HL-60 (cell line): Measurements from ENCODE around the gene APOA4.

ENCODE experiments used
- DNase-seq, 2 experiments: peaks; one replicate each; pipeline ENCODE4 v3.0.0-alpha.2; 2010 to 2020; ENCODE audit warnings: low read depth in 1 of 2, low spot score in 1 of 2
- H3K27ac ChIP-seq: fragments of 250-450 bp; sonication (Bioruptor Pico); replicated peaks from 2 replicates; pipeline ENCODE4 v1.5.1; 2020; ENCODE audit warnings: mild to moderate bottlenecking, moderate library complexity
- H3K27me3 ChIP-seq: fragments of 250-450 bp; sonication (Bioruptor Pico); 2 replicates; pipeline ENCODE4 v1.5.1; 2021; ENCODE audit warnings: mild to moderate bottlenecking, moderate library complexity; ENCODE audit not compliant: insufficient read depth, poor library complexity, severe bottlenecking
- H3K4me3 ChIP-seq: replicated peaks from 2 replicates; pipeline ENCODE4 v1.5.1; 2011; ENCODE audit warnings: mild to moderate bottlenecking, control low read depth, low read length; ENCODE audit not compliant: insufficient read depth
- CTCF ChIP-seq: IDR thresholded peaks from one replicate; pipeline ENCODE4 v1.5.1; 2011; ENCODE audit warnings: low read length, control low read depth, inconsistent platforms; ENCODE audit not compliant: insufficient read depth
- GABPA ChIP-seq: IDR thresholded peaks from 2 replicates; pipeline ENCODE4 v1.6.1; 2012; ENCODE audit warnings: low read depth
- POLR2AphosphoS5 ChIP-seq: IDR thresholded peaks from 2 replicates; pipeline ENCODE4 v1.6.1; 2012; ENCODE audit warnings: low read depth
- SPI1 ChIP-seq: IDR thresholded peaks from 2 replicates; pipeline ENCODE4 v1.6.1; 2012; ENCODE audit warnings: low read depth, mild to moderate bottlenecking, borderline replicate concordance
- TF ChIP-seq, protein P1 (sequence below): IDR thresholded peaks from 2 replicates; pipeline ENCODE4 v1.6.1; 2012; ENCODE audit warnings: low read depth; ENCODE audit not compliant: insufficient replicate concordance

The APOA4 gene

GRCh38 chr11:116821050-116821918 lies 1.8 kb downstream of the APOA4 start:
- H3K4me3 ChIP-seq = no peak overlapping the region
- no peak for DNase-seq
- TF ChIP-seq SPI1 (no peak), GABPA (no peak), CTCF (no peak), POLR2AphosphoS5 (no peak)
- TF ChIP-seq, protein P1, sequence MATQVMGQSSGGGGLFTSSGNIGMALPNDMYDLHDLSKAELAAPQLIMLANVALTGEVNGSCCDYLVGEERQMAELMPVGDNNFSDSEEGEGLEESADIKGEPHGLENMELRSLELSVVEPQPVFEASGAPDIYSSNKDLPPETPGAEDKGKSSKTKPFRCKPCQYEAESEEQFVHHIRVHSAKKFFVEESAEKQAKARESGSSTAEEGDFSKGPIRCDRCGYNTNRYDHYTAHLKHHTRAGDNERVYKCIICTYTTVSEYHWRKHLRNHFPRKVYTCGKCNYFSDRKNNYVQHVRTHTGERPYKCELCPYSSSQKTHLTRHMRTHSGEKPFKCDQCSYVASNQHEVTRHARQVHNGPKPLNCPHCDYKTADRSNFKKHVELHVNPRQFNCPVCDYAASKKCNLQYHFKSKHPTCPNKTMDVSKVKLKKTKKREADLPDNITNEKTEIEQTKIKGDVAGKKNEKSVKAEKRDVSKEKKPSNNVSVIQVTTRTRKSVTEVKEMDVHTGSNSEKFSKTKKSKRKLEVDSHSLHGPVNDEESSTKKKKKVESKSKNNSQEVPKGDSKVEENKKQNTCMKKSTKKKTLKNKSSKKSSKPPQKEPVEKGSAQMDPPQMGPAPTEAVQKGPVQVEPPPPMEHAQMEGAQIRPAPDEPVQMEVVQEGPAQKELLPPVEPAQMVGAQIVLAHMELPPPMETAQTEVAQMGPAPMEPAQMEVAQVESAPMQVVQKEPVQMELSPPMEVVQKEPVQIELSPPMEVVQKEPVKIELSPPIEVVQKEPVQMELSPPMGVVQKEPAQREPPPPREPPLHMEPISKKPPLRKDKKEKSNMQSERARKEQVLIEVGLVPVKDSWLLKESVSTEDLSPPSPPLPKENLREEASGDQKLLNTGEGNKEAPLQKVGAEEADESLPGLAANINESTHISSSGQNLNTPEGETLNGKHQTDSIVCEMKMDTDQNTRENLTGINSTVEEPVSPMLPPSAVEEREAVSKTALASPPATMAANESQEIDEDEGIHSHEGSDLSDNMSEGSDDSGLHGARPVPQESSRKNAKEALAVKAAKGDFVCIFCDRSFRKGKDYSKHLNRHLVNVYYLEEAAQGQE = no peak
- no peaks in the 10 kb centered on the region for H3K27me3 ChIP-seq
- H3K27ac ChIP-seq = no peak overlapping the region

GRCh38 chr11:116819049-116819448 lies 4.1 kb downstream of the APOA4 start:
- Histone ChIP-seq H3K4me3 (no peak overlapping the region), H3K27me3 (no peaks in the 10 kb centered on the region), H3K27ac (no peak overlapping the region)
- TF ChIP-seq GABPA = no peak
- no peak for TF ChIP-seq POLR2AphosphoS5
- TF ChIP-seq SPI1 = no peak
- TF ChIP-seq, protein P1 = no peak
- TF ChIP-seq CTCF = no peak
- no peak for DNase-seq

- H3K27ac ChIP-seq = no peak overlapping the region
- no peaks in the 10 kb centered on the region for H3K27me3 ChIP-seq
- TF ChIP-seq GABPA = no peak
- no peak for TF ChIP-seq POLR2AphosphoS5
- TF ChIP-seq, protein P1 = no peak
- no peak for TF ChIP-seq SPI1
- DNase-seq = no peak
- no peak overlapping the region for H3K4me3 ChIP-seq
Observed at GRCh38 chr11:116814502-116814901, 8.6 kb downstream of the APOA4 start.
